CD4-positive, alpha-beta T cell (primary cell): ENCODE results near the gene MCTS1. TPM values are rescaled to one million over a fixed set of nuclear protein-coding genes. Genes with fewer than 3 reads are reported as not detected.

ENCODE experiments used
- ATAC-seq: fragments of 200-7000 bp; cut with Tn5 transposase; one replicate; pipeline ENCODE4 v1.10.0; 2022; ENCODE audit warnings: mild to moderate bottlenecking; ENCODE audit not compliant: poor library complexity
- CTCF ChIA-PET: fragments of 350-600 bp; sonication (Branson Sonifier 250); formaldehyde crosslinking; loops from one replicate; lab custom pipeline; 2021; ENCODE audit warnings: antibody characterized with exemption, inconsistent platforms; lab: Charles Lee
- POLR2A ChIA-PET: fragments of 350-600 bp; sonication (Branson Sonifier 250); formaldehyde crosslinking; loops from one replicate; lab custom pipeline; 2021; ENCODE audit warnings: antibody characterized with exemption, inconsistent platforms; lab: Charles Lee
- DNase-seq, 14 experiments: peaks; one replicate each; pipeline ENCODE4 v3.0.0-alpha.2; 2013 to 2020; ENCODE audit warnings: mixed read lengths in 2 of 14
- H3K27ac ChIP-seq, 2 donors: one replicate each; pipeline versions ENCODE4 v1.5.1 to v1.7.0; 2013; ENCODE audit warnings: low read length in 2 of 2, low read depth in 1 of 2, mild to moderate bottlenecking in 1 of 2
- H3K27me3 ChIP-seq, 2 experiments: 1 replicate in 1 of 2; 2 replicates in 1 of 2; pipeline versions ENCODE4 v1.6.1 to v1.7.0; 2013; ENCODE audit warnings: low read length in 2 of 2, control low read depth in 1 of 2, mild to moderate bottlenecking in 1 of 2, moderate library complexity in 1 of 2; ENCODE audit not compliant: insufficient read depth in 2 of 2, control insufficient read depth in 1 of 2
- H3K36me3 ChIP-seq: one replicate; pipeline ENCODE4 v1.6.1; 2013; ENCODE audit warnings: low read length, control low read depth; ENCODE audit not compliant: insufficient read depth
- H3K4me1 ChIP-seq: one replicate; pipeline ENCODE4 v1.6.1; 2013; ENCODE audit warnings: low read length, control low read depth; ENCODE audit not compliant: insufficient read depth
- H3K4me3 ChIP-seq: one replicate; pipeline ENCODE4 v1.5.1; 2013; ENCODE audit warnings: mild to moderate bottlenecking, low read length, moderate library complexity
- H3K9me3 ChIP-seq, 2 experiments: 1 replicate in 1 of 2; 2 replicates in 1 of 2; pipeline versions ENCODE4 v1.6.1 to v1.7.0; 2013; ENCODE audit warnings: low read length in 2 of 2, mild to moderate bottlenecking in 2 of 2, control low read depth in 1 of 2, moderate library complexity in 1 of 2; ENCODE audit not compliant: control insufficient read depth in 1 of 2, insufficient read depth in 1 of 2
- H3K27ac Mint-ChIP-seq: one replicate; pipeline ENCODE4 v1.8.0; 2020; ENCODE audit warnings: mixed read lengths
- H3K27me3 Mint-ChIP-seq: one replicate; pipeline ENCODE4 v1.8.0; 2021; ENCODE audit warnings: mixed read lengths
- H3K36me3 Mint-ChIP-seq: one replicate; pipeline ENCODE4 v1.8.0; 2021; ENCODE audit warnings: low read depth, mixed read lengths
- H3K4me1 Mint-ChIP-seq: one replicate; pipeline ENCODE4 v1.8.0; 2021; ENCODE audit warnings: low read depth, mixed read lengths
- H3K4me3 Mint-ChIP-seq: one replicate; pipeline ENCODE4 v1.8.0; 2020; ENCODE audit warnings: mild to moderate bottlenecking, mixed read lengths
- H3K9me3 Mint-ChIP-seq: one replicate; pipeline ENCODE4 v1.8.0; 2020; ENCODE audit warnings: mixed read lengths
- intact Hi-C, 2 experiments: fragments of 100-400 bp; cut with DNase I in 1 of 2; cut with micrococcal nuclease in 1 of 2; formaldehyde crosslinking; loops; one replicate each; pipeline versions ENCODE4 v1.15.1 to v1.9.0; 2023 to 2025; cut with DNase I, micrococcal nuclease
- polyA plus RNA-seq, 2 donors: library from polyadenylated mRNA; unstranded; fragments of 120-200 nt; gene quantifications; one replicate each; pipeline ENCODE4 v1.2.1, GENCODE V29; 2013
- total RNA-seq, 174 experiments: library from RNA in 2 of 174; stranded (reverse) in 2 of 174; gene quantifications; one replicate each; pipeline ENCODE4 v1.2.3 and lab custom pipeline; 2021 to 2026
- TF ChIP-seq, protein P1 (sequence below): fragments of 200-600 bp; IDR thresholded peaks from one replicate; pipeline ENCODE4 v1.8.0; 2022; ENCODE audit warnings: antibody characterized with exemption, mild to moderate bottlenecking

MCTS1 gene, protein sequence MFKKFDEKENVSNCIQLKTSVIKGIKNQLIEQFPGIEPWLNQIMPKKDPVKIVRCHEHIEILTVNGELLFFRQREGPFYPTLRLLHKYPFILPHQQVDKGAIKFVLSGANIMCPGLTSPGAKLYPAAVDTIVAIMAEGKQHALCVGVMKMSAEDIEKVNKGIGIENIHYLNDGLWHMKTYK
- total RNA-seq (10 to 100 TPM; 10.1 to 10.9 TPM), total RNA-seq (lab: John Stamatoyannopoulos, UW) (16.5 to 84.9 (median 49.5) reads per million in 172 experiments)
- 41.4 TPM for polyA plus RNA-seq (2013, experiment 1 of 2)
- polyA plus RNA-seq (2013, experiment 2 of 2), result 35.2 TPM

DNA sequence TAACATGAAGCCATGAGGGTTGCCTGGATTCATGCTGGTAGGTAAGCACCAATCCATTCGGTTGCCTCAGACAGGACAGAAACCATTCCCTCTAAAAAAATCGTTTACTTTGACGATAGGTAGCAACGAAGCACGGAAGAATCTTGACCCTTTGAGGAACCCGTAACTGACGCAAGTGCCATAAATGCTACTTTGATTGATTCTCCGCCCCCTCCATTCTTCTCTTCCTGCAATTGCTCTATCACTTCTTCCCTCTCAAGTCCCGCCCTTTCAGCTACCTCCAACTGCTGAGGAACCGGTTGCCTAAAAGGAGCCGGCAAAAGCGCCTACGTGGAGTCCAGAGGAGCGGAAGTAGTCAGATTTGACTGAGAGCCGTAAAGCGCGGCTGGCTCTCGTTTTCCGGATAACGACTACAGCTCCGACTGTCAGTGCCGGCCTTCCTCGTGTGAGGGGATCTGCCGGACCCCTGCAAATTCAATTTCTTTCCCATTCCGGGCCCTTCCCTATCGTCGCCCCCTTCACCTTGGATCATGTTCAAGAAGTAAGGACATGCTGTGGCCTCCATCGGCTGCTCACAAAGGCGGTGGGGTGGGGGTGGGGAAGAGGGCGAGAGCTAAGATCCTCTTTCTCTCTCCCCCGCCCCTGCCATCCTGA is at the start of gene MCTS1:
MCTS1 (plus strand) TSS at position 395 of the 654 bp plus-strand sequence; CDS start at position 531, 136 bp downstream.
- Histone ChIP-seq H3K4me3 (peak within 1 kb of the TSS; percentile 88), H3K27ac (peak within 1 kb of the TSS; percentile 77 to 90), H3K27me3 (no peaks in the 10 kb centered on the region), H3K36me3 (peaks cover 7% of the 10 kb centered on the region), H3K4me1 (peaks cover 4% of the 10 kb centered on the region), H3K9me3 (no peaks in the 10 kb centered on the region)
- Mint-ChIP-seq H3K27ac (peak within 1 kb of the TSS; percentile 97), H3K36me3 (peaks cover 26% of the 10 kb centered on the region), H3K4me1 (peaks cover 12% of the 10 kb centered on the region), H3K4me3 (peak within 1 kb of the TSS; percentile 96), H3K27me3 (no peaks in the 10 kb centered on the region), H3K9me3 (no peaks in the 10 kb centered on the region)
- peak; percentile 86 for ATAC-seq
- CTCF ChIA-PET, result interaction anchor here (1.0 to 2.1 kb wide), 3 partner anchors 26 to 45 kb away, joined by 3 to 4 read pairs (median 4); partner anchors contain the start of genes C1GALT1C1 and CUL4B
- TF ChIP-seq, protein P1, sequence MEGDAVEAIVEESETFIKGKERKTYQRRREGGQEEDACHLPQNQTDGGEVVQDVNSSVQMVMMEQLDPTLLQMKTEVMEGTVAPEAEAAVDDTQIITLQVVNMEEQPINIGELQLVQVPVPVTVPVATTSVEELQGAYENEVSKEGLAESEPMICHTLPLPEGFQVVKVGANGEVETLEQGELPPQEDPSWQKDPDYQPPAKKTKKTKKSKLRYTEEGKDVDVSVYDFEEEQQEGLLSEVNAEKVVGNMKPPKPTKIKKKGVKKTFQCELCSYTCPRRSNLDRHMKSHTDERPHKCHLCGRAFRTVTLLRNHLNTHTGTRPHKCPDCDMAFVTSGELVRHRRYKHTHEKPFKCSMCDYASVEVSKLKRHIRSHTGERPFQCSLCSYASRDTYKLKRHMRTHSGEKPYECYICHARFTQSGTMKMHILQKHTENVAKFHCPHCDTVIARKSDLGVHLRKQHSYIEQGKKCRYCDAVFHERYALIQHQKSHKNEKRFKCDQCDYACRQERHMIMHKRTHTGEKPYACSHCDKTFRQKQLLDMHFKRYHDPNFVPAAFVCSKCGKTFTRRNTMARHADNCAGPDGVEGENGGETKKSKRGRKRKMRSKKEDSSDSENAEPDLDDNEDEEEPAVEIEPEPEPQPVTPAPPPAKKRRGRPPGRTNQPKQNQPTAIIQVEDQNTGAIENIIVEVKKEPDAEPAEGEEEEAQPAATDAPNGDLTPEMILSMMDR, result no peak
- intact Hi-C loops, result loop anchor here (1.0 to 2.0 kb wide), 3 partner anchors 26 to 43 kb away; partner anchors contain the start of gene C1GALT1C1 (in 1 of the 2)
- POLR2A ChIA-PET, result interaction anchor here (0.9 to 4.2 kb wide), 12 partner anchors 15 to 812 kb away, joined by 3 to 199 read pairs (median 6); partner anchors contain the start of genes C1GALT1C1, CUL4B, RPL39 and ZBTB33
- DNase-seq, result peak; percentile 56 to 94 (median 66)

DNA sequence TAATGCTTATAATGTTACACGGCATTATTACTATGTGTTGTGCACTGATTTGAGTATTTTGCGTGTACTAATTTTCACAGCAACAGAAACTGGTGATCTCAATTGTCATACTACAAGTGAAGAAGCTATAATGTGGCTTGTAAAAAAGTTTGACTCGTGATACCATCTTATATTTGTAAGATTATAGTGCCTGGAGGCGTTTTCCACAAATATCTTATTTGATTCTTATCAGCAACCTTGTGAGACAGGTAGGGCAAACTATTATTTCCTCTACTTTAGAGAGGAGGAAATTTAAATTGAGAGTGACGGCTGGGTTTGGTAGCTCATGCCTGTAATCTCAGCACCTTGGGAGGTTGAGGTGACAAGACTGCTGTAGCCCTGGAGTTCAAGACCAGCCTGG is 47.6 kb upstream of the MCTS1 start:
- peak overlapping the region; percentile 50 for H3K4me3 Mint-ChIP-seq
- intact Hi-C loops, result no loop called here

DNA sequence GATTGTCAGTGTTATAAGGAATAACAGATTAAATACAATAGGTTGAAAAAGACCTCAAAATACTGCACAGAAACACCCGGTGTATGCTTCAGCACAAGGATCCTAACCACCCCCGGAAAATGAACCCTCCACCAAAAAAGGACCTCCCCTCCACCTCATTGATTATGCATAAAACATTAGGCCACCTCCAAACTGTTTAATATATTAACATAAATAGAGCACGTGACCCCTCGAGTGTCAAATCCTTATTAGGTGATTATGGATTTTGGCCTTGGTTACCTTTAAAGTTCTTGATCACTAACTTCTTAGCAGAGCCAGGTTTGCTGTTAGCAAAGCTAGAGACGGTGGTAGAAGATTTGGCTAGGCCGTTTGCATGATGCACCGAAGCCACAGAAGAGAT is 44.1 kb upstream of the MCTS1 start:
- H3K4me1 Mint-ChIP-seq, result peaks cover 37% of the 10 kb centered on the region
- H3K9me3 ChIP-seq, result no peaks in the 10 kb centered on the region
- CTCF ChIA-PET, result interaction anchor here (1.0 kb wide), 1 partner anchor 14 kb away, joined by 3 read pairs; no protein-coding TSS in a partner anchor

More for the DNA sequence above, 47.6 kb upstream of the MCTS1 start:
- peaks cover 61% of the 10 kb centered on the region for H3K36me3 Mint-ChIP-seq
- Histone ChIP-seq H3K36me3 (peaks cover 21% of the 10 kb centered on the region), H3K27me3 (no peaks in the 10 kb centered on the region), H3K27ac (no peak overlapping the region), H3K9me3 (no peaks in the 10 kb centered on the region), H3K4me1 (peaks cover 9% of the 10 kb centered on the region), H3K4me3 (no peak overlapping the region)
- H3K9me3 Mint-ChIP-seq, result no peaks in the 10 kb centered on the region
- ATAC-seq (no peak), DNase-seq (no peak)
- no peaks in the 10 kb centered on the region for H3K27me3 Mint-ChIP-seq
- TF ChIP-seq, protein P1, result no peak
- peaks cover 29% of the 10 kb centered on the region for H3K4me1 Mint-ChIP-seq
- ChIA-PET CTCF (no interaction called here), POLR2A (interaction anchor here (1.3 kb wide), 1 partner anchor 48 kb away, joined by 5 read pairs; the partner anchor contains the start of gene MCTS1)
- H3K27ac Mint-ChIP-seq, result peak overlapping the region; percentile 63

More for the DNA sequence above, 44.1 kb upstream of the MCTS1 start:
- POLR2A ChIA-PET, result interaction anchor here (0.7 to 5.9 kb wide), 14 partner anchors 10 to 617 kb away, joined by 3 to 199 read pairs (median 5); partner anchors contain the start of genes C1GALT1C1, MCTS1 and ZBTB33
- H3K27ac ChIP-seq, result peak overlapping the region; percentile 95 to 97
- Mint-ChIP-seq H3K4me3 (peak overlapping the region; percentile 97), H3K9me3 (no peaks in the 10 kb centered on the region), H3K27ac (peak overlapping the region; percentile 90), H3K27me3 (no peaks in the 10 kb centered on the region), H3K36me3 (peaks cover 42% of the 10 kb centered on the region)
- TF ChIP-seq, protein P1, result no peak
- no peaks in the 10 kb centered on the region for H3K27me3 ChIP-seq
- peaks cover 13% of the 10 kb centered on the region for H3K36me3 ChIP-seq
- intact Hi-C loops, result loop anchor here (2.0 to 5.0 kb wide), 2 partner anchors 63 to 69 kb away; no protein-coding TSS in a partner anchor
- H3K4me3 ChIP-seq, result peak overlapping the region; percentile 84
- peaks cover 13% of the 10 kb centered on the region for H3K4me1 ChIP-seq
- DNase-seq, result peak in 4 of 14 experiments; percentile 10 to 29 (median 21)
- ATAC-seq, result no peak
